ENCODE results near the gene WDR4. TPM values are rescaled to one million over a fixed set of nuclear protein-coding genes. Genes with fewer than 3 reads are reported as not detected.

The WDR4 gene
- total and polyA plus RNA-seq, 2 of the 4 experiments (the other 2 are of a cell fraction), result 11.3 to 20.8 TPM

DNA sequence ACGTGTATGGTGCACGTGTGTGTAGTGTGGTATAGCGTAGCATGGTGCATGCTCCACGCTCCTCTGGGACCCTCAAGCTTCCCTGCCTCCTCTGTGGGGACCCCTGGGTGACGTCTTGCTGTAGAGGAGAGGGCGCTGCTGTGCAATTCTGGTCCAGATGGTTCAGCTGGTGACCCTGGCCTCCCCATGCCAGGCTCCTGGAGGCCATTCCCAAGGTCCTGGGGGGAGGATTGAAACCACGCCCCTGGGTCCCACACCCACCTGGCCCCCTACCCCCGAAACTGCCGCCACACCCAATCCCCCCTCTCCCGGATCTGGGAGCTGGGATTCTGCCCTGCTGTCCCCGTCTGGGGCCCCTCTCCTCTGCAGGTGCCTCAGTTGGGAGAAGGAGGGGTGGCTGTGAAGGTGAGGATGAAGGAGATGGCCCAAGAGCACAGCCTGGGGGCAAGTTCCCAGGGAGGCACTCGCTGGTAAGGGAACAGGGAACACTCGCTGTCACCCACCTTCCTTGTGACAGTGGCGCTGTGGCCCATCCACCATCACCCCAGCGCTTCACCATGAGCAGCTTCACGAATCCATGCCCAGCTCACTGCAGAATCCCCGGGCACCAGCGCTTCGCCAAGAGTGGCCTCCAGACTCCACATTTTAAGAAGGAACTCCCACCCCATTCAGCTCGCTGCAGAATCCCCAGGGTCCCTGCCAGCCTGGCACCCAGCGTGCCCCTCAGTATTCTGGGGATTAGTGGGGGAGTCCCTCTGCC, 38.0 kb downstream of the WDR4 start:
- no peak overlapping the region for H3K14ac ChIP-seq (replicated peaks; ENCODE audit: low read depth, low read length)
- no peak overlapping the region for H4K91ac ChIP-seq (ENCODE audit: insufficient read depth, low read depth, low read length)
- no peak overlapping the region for H2BK20ac ChIP-seq (ENCODE audit: low read depth, low read length)
- H4K20me1 ChIP-seq (ENCODE audit: insufficient read depth, low read length), result peaks cover 22% of the 10 kb centered on the region
- no peak for ATAC-seq (ENCODE audit: low read depth)
- H4K5ac ChIP-seq (ENCODE audit: low read depth, low read length), result no peak overlapping the region
- H3K27me3 ChIP-seq (ENCODE audit: control insufficient read depth, insufficient read depth, low read length), result no peaks in the 10 kb centered on the region
- no peak overlapping the region for H3K18ac ChIP-seq (ENCODE audit: low read depth, low read length)
- peak overlapping the region; percentile 61 for H2AK9ac ChIP-seq (replicated peaks; ENCODE audit: low read depth, low read length, poor library complexity)
- dilution Hi-C loops (cut with HindIII; ENCODE audit: low sequenced_read_pairs, unreplicated experiment) (no loop called here), in situ Hi-C loops (cut with MboI; ENCODE audit: low sequenced_read_pairs) (loop anchor here (25.0 kb wide), 1 partner anchor 679 kb away; no protein-coding TSS in a partner anchor), intact Hi-C loops (cut with micrococcal nuclease) (loop anchor here (10.0 kb wide), 1 partner anchor 1367 kb away; no protein-coding TSS in a partner anchor)
- H3K9me1 ChIP-seq (ENCODE audit: insufficient read depth, low read length), result peaks cover 12% of the 10 kb centered on the region; the same call in 1 of the 2 replicates
- H3K4me3 ChIP-seq (ENCODE audit: insufficient read depth, low read depth, low read length), result no peak overlapping the region
- H3K23ac ChIP-seq (ENCODE audit: low read depth, low read length), result no peak overlapping the region
- 93% methylated on average over 4 of the region's 21 CpGs; no CpG with 5 or more reads in 1 of the 2 experiments for WGBS, 2 experiments (ENCODE audit: extremely low coverage in 2 of 2, insufficient read length in 1 of 2)
- H3K9ac ChIP-seq (ENCODE audit: low read depth, low read length), result no peak overlapping the region
- H4K8ac ChIP-seq (ENCODE audit: low read depth in 2 of 2, low read length in 2 of 2), result no peak overlapping the region
- no peak overlapping the region for H3K56ac ChIP-seq (ENCODE audit: extremely low read depth, insufficient read depth, low read length)
- no TSS peak for BruUV-seq (replicated peaks)
- H2BK15ac ChIP-seq (ENCODE audit: low read depth, low read length), result no peak overlapping the region
- H3K36me3 ChIP-seq (ENCODE audit: control insufficient read depth, insufficient read depth, low read length), result peaks cover 38% of the 10 kb centered on the region
- ChIA-PET CTCF (no interaction called here), POLR2A (ENCODE audit: unreplicated experiment) (no interaction called here)
- H2BK5ac ChIP-seq (ENCODE audit: low read depth, low read length, poor library complexity, severe bottlenecking), result no peak overlapping the region
- H2AFZ ChIP-seq (replicated peaks; ENCODE audit: low read length, poor library complexity), result no peak overlapping the region
- DNase-seq, result no peak
- no peak overlapping the region; the same call in 1 of the 2 replicates for H3K4ac ChIP-seq (ENCODE audit: low read depth, low read length)
- no peaks in the 10 kb centered on the region for H3K9me3 ChIP-seq (ENCODE audit: control insufficient read depth, insufficient read depth, low read length)
- no peak overlapping the region for H3K4me2 ChIP-seq (ENCODE audit: low read depth, low read length)
- no peak overlapping the region for H2BK120ac ChIP-seq (ENCODE audit: low read depth, low read length)
- H3K27ac ChIP-seq (ENCODE audit: insufficient read depth, low read length), result no peak overlapping the region
- peaks cover 0 to 27% of the 10 kb centered on the region in 2 experiments; a peak in 3 of 4 replicates for H3K79me1 ChIP-seq (ENCODE audit: low read depth in 1 of 2, low read length in 2 of 2)
- H2AK5ac ChIP-seq (ENCODE audit: low read depth, low read length), result no peak overlapping the region
- H3K4me1 ChIP-seq (ENCODE audit: control insufficient read depth, insufficient read depth, low read length), result no peaks in the 10 kb centered on the region
- TF ChIP-seq, protein P1, sequence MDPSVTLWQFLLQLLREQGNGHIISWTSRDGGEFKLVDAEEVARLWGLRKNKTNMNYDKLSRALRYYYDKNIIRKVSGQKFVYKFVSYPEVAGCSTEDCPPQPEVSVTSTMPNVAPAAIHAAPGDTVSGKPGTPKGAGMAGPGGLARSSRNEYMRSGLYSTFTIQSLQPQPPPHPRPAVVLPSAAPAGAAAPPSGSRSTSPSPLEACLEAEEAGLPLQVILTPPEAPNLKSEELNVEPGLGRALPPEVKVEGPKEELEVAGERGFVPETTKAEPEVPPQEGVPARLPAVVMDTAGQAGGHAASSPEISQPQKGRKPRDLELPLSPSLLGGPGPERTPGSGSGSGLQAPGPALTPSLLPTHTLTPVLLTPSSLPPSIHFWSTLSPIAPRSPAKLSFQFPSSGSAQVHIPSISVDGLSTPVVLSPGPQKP (IDR thresholded peaks at IDR 0.05; ENCODE audit: borderline replicate concordance, low read depth, low read length), result no peak
- TF ChIP-seq CHD1 (IDR thresholded peaks at IDR 0.05; ENCODE audit: low read depth, low read length) (no peak), BHLHE40 (IDR thresholded peaks at IDR 0.05; ENCODE audit: low read depth, low read length) (no peak), MXI1 (IDR thresholded peaks at IDR 0.05; ENCODE audit: borderline replicate concordance, low read depth, low read length) (no peak), SMC3 (IDR thresholded peaks at IDR 0.05; ENCODE audit: low read depth, low read length) (no peak), CEBPB (IDR thresholded peaks at IDR 0.05; ENCODE audit: low read depth, low read length) (no peak), NFE2L2 (IDR thresholded peaks at IDR 0.05; ENCODE audit: low read depth, low read length) (no peak), MAZ (IDR thresholded peaks at IDR 0.05; ENCODE audit: borderline replicate concordance, low read depth, low read length) (no peak), RAD21 (IDR thresholded peaks at IDR 0.05; ENCODE audit: low read length) (no peak), RCOR1 (IDR thresholded peaks at IDR 0.05; ENCODE audit: insufficient replicate concordance, low read length) (no peak), FOS (IDR thresholded peaks at IDR 0.05; ENCODE audit: low read depth, low read length) (no peak), RFX5 (IDR thresholded peaks at IDR 0.05; ENCODE audit: low read depth, low read length) (no peak)
- TF ChIP-seq, protein P2, sequence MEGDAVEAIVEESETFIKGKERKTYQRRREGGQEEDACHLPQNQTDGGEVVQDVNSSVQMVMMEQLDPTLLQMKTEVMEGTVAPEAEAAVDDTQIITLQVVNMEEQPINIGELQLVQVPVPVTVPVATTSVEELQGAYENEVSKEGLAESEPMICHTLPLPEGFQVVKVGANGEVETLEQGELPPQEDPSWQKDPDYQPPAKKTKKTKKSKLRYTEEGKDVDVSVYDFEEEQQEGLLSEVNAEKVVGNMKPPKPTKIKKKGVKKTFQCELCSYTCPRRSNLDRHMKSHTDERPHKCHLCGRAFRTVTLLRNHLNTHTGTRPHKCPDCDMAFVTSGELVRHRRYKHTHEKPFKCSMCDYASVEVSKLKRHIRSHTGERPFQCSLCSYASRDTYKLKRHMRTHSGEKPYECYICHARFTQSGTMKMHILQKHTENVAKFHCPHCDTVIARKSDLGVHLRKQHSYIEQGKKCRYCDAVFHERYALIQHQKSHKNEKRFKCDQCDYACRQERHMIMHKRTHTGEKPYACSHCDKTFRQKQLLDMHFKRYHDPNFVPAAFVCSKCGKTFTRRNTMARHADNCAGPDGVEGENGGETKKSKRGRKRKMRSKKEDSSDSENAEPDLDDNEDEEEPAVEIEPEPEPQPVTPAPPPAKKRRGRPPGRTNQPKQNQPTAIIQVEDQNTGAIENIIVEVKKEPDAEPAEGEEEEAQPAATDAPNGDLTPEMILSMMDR (conservative IDR thresholded peaks at IDR 0.05; ENCODE audit: low read depth, low read length), result no peak
- TF ChIP-seq, protein P3, sequence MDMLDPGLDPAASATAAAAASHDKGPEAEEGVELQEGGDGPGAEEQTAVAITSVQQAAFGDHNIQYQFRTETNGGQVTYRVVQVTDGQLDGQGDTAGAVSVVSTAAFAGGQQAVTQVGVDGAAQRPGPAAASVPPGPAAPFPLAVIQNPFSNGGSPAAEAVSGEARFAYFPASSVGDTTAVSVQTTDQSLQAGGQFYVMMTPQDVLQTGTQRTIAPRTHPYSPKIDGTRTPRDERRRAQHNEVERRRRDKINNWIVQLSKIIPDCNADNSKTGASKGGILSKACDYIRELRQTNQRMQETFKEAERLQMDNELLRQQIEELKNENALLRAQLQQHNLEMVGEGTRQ (IDR thresholded peaks at IDR 0.05; ENCODE audit: low read depth, low read length), result no peak
